H1 (cell line): ENCODE measurements around the gene UPK1B. TPM values are rescaled to one million over a fixed set of nuclear protein-coding genes. Genes with fewer than 3 reads are reported as not detected.

Experiments used
- BCL11A ChIP-seq, 2 experiments: IDR thresholded peaks; one replicate each; pipeline ENCODE4 v1.6.1; 2011; ENCODE audit warnings: low read depth in 2 of 2, low read length in 2 of 2, mild to moderate bottlenecking in 2 of 2
- CBX5 ChIP-seq: fragments of 300-800, 300-1000 bp; sonication (generic); IDR thresholded peaks from 2 replicates; pipeline ENCODE4 v1.7.1; 2016; ENCODE audit warnings: antibody characterized with exemption, low read length, low read depth
- CHD1 ChIP-seq: IDR thresholded peaks from 2 replicates; pipeline ENCODE4 v1.6.1; 2012; ENCODE audit warnings: low read depth, low read length, improper control_type of control experiment
- CHD2 ChIP-seq: IDR thresholded peaks from 2 replicates; pipeline ENCODE4 v1.6.1; 2012; ENCODE audit warnings: low read length, improper control_type of control experiment
- EP300 ChIP-seq, 2 experiments: IDR thresholded peaks; 1 replicate in 1 of 2; 2 replicates in 1 of 2; pipeline ENCODE4 v1.6.1; 2011 to 2012; ENCODE audit warnings: low read depth in 2 of 2, low read length in 2 of 2, mild to moderate bottlenecking in 2 of 2, borderline replicate concordance in 1 of 2, inconsistent platforms in 1 of 2, moderate library complexity in 1 of 2
- SP4 ChIP-seq: IDR thresholded peaks from 2 replicates; pipeline ENCODE4 v1.6.1; 2012; ENCODE audit warnings: low read length, inconsistent platforms
- TBP ChIP-seq: IDR thresholded peaks from 2 replicates; pipeline ENCODE4 v1.6.1; 2011; ENCODE audit warnings: low read depth, low read length, improper control_type of control experiment
- ZNF274 ChIP-seq: IDR thresholded peaks from 2 replicates; pipeline ENCODE4 v1.7.0; 2012; ENCODE audit warnings: low read length, borderline replicate concordance; ENCODE audit errors: extremely low read depth
- polyA plus RNA-seq, 7 experiments: library from polyadenylated mRNA; depleted of rRNA in 3 of 7; stranded (reverse) in 5 of 7; unstranded in 2 of 7; fragments of >200 nt in 5 of 7; fragments of 200-250 nt in 2 of 7; gene quantifications; 1 replicate in 5 of 7; 2 replicates in 1 of 7; 4 replicates in 1 of 7; pipeline versions ENCODE4 v1.2.1 to v1.2.3, GENCODE V29; 2011 to 2013; ENCODE audit warnings: missing spikeins in 2 of 7, mixed read lengths in 2 of 7
- total RNA-seq: library from RNA; stranded (reverse); fragmentation: NEBNext Ultra II Directional; extraction: Animal tissue kit (Norgen Biotek cat#: 25700); gene quantifications from 2 replicates; pipeline ENCODE4 v1.2.1, GENCODE V29; 2021
- TF ChIP-seq, protein P1 (sequence below): fragments of 300-600 bp; sonication (generic); IDR thresholded peaks from 2 replicates; pipeline ENCODE4 v1.7.1; 2012; ENCODE audit warnings: low read length, moderate library complexity, mild to moderate bottlenecking, inconsistent platforms; ENCODE audit not compliant: insufficient replicate concordance

The UPK1B gene
- total and polyA plus RNA-seq, 2 of the 8 experiments (the other 6 are each of a cell fraction or from before 2014, with no cell fraction given), result 0.67 to 0.68 TPM

DNA sequence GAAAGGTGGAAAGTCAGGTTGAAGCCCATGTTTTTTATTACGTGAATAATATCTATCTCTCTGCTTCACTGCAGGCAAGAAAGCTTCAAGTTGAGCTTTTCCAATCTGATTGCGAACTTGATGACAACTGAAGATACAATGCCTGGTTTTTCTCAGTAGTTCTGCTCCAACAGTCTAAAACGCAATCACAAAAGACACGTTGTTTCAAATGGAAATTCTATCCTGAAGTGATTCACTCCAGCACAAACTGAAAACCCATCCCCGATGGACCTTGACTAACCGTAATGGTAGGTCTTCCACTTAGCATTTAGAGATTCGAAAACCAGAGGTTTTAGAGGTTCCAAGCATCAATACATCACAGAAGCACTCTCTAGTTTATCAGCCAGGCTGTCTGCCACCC lies 56.7 kb downstream of the UPK1B start (continued):
- TF ChIP-seq, protein P1, sequence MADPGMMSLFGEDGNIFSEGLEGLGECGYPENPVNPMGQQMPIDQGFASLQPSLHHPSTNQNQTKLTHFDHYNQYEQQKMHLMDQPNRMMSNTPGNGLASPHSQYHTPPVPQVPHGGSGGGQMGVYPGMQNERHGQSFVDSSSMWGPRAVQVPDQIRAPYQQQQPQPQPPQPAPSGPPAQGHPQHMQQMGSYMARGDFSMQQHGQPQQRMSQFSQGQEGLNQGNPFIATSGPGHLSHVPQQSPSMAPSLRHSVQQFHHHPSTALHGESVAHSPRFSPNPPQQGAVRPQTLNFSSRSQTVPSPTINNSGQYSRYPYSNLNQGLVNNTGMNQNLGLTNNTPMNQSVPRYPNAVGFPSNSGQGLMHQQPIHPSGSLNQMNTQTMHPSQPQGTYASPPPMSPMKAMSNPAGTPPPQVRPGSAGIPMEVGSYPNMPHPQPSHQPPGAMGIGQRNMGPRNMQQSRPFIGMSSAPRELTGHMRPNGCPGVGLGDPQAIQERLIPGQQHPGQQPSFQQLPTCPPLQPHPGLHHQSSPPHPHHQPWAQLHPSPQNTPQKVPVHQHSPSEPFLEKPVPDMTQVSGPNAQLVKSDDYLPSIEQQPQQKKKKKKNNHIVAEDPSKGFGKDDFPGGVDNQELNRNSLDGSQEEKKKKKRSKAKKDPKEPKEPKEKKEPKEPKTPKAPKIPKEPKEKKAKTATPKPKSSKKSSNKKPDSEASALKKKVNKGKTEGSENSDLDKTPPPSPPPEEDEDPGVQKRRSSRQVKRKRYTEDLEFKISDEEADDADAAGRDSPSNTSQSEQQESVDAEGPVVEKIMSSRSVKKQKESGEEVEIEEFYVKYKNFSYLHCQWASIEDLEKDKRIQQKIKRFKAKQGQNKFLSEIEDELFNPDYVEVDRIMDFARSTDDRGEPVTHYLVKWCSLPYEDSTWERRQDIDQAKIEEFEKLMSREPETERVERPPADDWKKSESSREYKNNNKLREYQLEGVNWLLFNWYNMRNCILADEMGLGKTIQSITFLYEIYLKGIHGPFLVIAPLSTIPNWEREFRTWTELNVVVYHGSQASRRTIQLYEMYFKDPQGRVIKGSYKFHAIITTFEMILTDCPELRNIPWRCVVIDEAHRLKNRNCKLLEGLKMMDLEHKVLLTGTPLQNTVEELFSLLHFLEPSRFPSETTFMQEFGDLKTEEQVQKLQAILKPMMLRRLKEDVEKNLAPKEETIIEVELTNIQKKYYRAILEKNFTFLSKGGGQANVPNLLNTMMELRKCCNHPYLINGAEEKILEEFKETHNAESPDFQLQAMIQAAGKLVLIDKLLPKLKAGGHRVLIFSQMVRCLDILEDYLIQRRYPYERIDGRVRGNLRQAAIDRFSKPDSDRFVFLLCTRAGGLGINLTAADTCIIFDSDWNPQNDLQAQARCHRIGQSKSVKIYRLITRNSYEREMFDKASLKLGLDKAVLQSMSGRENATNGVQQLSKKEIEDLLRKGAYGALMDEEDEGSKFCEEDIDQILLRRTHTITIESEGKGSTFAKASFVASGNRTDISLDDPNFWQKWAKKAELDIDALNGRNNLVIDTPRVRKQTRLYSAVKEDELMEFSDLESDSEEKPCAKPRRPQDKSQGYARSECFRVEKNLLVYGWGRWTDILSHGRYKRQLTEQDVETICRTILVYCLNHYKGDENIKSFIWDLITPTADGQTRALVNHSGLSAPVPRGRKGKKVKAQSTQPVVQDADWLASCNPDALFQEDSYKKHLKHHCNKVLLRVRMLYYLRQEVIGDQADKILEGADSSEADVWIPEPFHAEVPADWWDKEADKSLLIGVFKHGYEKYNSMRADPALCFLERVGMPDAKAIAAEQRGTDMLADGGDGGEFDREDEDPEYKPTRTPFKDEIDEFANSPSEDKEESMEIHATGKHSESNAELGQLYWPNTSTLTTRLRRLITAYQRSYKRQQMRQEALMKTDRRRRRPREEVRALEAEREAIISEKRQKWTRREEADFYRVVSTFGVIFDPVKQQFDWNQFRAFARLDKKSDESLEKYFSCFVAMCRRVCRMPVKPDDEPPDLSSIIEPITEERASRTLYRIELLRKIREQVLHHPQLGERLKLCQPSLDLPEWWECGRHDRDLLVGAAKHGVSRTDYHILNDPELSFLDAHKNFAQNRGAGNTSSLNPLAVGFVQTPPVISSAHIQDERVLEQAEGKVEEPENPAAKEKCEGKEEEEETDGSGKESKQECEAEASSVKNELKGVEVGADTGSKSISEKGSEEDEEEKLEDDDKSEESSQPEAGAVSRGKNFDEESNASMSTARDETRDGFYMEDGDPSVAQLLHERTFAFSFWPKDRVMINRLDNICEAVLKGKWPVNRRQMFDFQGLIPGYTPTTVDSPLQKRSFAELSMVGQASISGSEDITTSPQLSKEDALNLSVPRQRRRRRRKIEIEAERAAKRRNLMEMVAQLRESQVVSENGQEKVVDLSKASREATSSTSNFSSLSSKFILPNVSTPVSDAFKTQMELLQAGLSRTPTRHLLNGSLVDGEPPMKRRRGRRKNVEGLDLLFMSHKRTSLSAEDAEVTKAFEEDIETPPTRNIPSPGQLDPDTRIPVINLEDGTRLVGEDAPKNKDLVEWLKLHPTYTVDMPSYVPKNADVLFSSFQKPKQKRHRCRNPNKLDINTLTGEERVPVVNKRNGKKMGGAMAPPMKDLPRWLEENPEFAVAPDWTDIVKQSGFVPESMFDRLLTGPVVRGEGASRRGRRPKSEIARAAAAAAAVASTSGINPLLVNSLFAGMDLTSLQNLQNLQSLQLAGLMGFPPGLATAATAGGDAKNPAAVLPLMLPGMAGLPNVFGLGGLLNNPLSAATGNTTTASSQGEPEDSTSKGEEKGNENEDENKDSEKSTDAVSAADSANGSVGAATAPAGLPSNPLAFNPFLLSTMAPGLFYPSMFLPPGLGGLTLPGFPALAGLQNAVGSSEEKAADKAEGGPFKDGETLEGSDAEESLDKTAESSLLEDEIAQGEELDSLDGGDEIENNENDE, result no peak
- TF ChIP-seq EP300 (IDR thresholded peaks at IDR 0.05; ENCODE audit: borderline replicate concordance in 1 of 2, low read depth in 2 of 2, low read length in 2 of 2) (no peak), BCL11A (IDR thresholded peaks at IDR 0.05; ENCODE audit: low read depth in 2 of 2, low read length in 2 of 2) (no peak), TBP (no peak), CBX5 (no peak), ZNF274 (no peak), SP4 (no peak), CHD1 (no peak), CHD2 (no peak)
